HepG2 (cell line): ENCODE results near the gene RBBP8NL.

ENCODE experiments used
- ATM ChIP-seq: fragments of 450-650 bp; IDR thresholded peaks from 2 replicates; pipeline ENCODE4 v1.7.1; 2017; ENCODE audit warnings: mild to moderate bottlenecking, borderline replicate concordance
- CCDC6 ChIP-seq: sonication (generic); formaldehyde crosslinking; IDR thresholded peaks from 2 replicates; pipeline ENCODE4 v1.8.1; 2022; ENCODE audit warnings: mild to moderate bottlenecking, missing genetic modification reagents, moderate library complexity
- FOXP1 ChIP-seq, 2 experiments: fragments of 450-650 bp in 1 of 2; IDR thresholded peaks; 2 replicates each; pipeline ENCODE4 v1.6.1; 2017 to 2018; ENCODE audit warnings: antibody characterized with exemption in 1 of 2
- POLR2A ChIP-seq, 2 experiments: IDR thresholded peaks; 2 replicates each; pipeline ENCODE4 v1.6.1; 2011; ENCODE audit warnings: low read depth in 2 of 2, low read length in 2 of 2, mild to moderate bottlenecking in 1 of 2, moderate library complexity in 1 of 2; ENCODE audit not compliant: insufficient read depth in 1 of 2
- POLR2AphosphoS5 ChIP-seq: IDR thresholded peaks from 2 replicates; pipeline ENCODE4 v1.6.1; 2012; ENCODE audit warnings: low read depth, low read length
- SIN3B ChIP-seq: fragments of 150-350 bp; IDR thresholded peaks from 2 replicates; pipeline ENCODE4 v1.6.1; 2014; ENCODE audit warnings: low read length
- TOPORS ChIP-seq: sonication (generic); formaldehyde crosslinking; IDR thresholded peaks from 2 replicates; pipeline ENCODE4 v1.8.0; 2023; ENCODE audit warnings: mild to moderate bottlenecking, missing genetic modification reagents
- TF ChIP-seq, protein P1 (sequence below): sonication (generic); formaldehyde crosslinking; IDR thresholded peaks from 2 replicates; pipeline ENCODE4 v1.5.0; 2020; ENCODE audit warnings: mild to moderate bottlenecking, missing genetic modification reagents, moderate library complexity

DNA sequence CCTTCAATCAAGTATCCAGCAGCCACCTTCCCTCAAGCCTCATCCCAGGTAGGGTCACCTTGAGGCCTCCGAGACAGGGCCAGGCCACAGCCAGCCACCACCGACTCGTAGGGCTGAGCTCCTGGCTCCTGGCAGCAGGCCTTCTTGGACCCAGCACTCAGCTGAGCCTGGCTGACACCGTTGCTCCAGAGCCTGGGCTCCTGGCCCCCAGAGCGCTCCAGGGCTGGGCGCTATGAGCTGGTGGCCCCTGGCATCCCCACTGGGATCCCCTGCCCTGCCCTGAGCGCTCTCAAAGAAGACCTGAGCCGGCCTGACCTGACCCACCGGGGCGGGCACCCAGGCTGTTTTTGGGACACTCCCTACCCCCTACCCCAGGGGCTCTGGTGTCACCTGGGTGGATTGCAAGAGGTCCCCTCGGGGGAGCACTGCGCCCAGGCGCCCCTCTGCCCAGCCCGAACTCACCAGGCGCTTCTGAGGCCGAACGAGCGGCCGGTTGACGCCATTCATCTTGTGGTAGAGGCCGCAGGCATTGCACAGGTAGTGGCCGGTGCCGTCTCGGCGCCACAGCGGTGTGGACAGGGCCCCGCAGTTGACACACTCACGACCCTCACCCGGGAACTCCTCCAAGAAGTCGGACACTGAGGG lies 45.7 kb upstream of the RBBP8NL start:
- TF ChIP-seq POLR2AphosphoS5: no peak
- TF ChIP-seq FOXP1 (IDR thresholded peaks at IDR 0.05): no peak
- no peak for TF ChIP-seq FOXP1 (CRISPR knock-in tag; IDR thresholded peaks at IDR 0.05)
- TF ChIP-seq, protein P1, sequence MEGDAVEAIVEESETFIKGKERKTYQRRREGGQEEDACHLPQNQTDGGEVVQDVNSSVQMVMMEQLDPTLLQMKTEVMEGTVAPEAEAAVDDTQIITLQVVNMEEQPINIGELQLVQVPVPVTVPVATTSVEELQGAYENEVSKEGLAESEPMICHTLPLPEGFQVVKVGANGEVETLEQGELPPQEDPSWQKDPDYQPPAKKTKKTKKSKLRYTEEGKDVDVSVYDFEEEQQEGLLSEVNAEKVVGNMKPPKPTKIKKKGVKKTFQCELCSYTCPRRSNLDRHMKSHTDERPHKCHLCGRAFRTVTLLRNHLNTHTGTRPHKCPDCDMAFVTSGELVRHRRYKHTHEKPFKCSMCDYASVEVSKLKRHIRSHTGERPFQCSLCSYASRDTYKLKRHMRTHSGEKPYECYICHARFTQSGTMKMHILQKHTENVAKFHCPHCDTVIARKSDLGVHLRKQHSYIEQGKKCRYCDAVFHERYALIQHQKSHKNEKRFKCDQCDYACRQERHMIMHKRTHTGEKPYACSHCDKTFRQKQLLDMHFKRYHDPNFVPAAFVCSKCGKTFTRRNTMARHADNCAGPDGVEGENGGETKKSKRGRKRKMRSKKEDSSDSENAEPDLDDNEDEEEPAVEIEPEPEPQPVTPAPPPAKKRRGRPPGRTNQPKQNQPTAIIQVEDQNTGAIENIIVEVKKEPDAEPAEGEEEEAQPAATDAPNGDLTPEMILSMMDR (CRISPR knock-in tag): no peak; the same call in 1 of the 2 replicates
- no peak for TF ChIP-seq SIN3B
- no peak for TF ChIP-seq POLR2A (IDR thresholded peaks at IDR 0.05; ENCODE audit: insufficient read depth in 1 of 2, low read depth in 2 of 2, low read length in 2 of 2)
- TF ChIP-seq CCDC6 (CRISPR knock-in tag): no peak
- no peak for TF ChIP-seq ATM
- TF ChIP-seq TOPORS (CRISPR knock-in tag): no peak
